GM18907 (cell line): ENCODE data around the gene MLLT1.
A peak's percentile ranks its signal among the peaks of the same experiment; 100 is the strongest.
"Not testable (repeated sequence)": the region's sequence is repeated elsewhere in the genome, so short reads cannot be mapped to it uniquely, and the experiment has no call there.

Experiments
- ATAC-seq: cut with Tn5 transposase; IDR thresholded peaks from one replicate; pipeline ENCODE4 v1.9.1; 2021; ENCODE audit warnings: mild to moderate bottlenecking, moderate library complexity; ENCODE audit not compliant: unreplicated experiment

MLLT1 gene, protein sequence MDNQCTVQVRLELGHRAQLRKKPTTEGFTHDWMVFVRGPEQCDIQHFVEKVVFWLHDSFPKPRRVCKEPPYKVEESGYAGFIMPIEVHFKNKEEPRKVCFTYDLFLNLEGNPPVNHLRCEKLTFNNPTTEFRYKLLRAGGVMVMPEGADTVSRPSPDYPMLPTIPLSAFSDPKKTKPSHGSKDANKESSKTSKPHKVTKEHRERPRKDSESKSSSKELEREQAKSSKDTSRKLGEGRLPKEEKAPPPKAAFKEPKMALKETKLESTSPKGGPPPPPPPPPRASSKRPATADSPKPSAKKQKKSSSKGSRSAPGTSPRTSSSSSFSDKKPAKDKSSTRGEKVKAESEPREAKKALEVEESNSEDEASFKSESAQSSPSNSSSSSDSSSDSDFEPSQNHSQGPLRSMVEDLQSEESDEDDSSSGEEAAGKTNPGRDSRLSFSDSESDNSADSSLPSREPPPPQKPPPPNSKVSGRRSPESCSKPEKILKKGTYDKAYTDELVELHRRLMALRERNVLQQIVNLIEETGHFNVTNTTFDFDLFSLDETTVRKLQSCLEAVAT

DNA sequence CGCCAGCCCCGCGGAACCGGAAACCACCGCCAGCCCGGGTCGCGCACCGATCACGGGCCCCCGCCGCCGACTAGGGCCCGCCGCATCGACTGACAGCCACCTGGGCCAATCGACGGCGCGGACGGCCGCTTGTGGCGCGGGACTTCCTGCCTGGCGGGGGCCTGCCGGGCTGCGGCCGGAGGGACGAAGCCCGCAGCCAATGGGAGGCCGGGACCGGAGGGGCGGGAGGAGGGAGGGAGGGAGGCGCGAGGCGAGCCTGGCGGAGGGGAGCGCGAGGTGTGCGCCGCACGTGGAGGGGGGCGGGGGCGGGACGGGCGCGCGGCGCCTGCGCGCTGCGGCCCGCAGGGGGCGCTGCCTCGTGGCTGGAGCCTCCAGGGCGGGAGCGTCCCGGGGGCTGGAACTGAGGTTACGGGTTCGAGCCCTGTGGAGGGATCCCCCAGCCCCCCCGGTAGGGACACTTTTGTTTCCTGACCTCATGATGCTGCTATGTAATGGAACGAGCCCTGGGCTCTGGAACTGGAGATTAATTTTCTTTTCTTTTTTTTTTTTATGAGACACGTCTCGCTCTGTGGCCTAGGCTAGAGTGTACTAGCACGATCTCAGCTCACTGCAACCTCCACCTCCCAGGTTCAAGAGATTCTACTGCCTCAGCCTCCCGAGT is at the start of gene MLLT1:
TSS of gene MLLT1 (minus strand) at position 45 of the 661 bp plus-strand sequence. CDS start 191 bp downstream, outside the sequence.
- peak; percentile 88 for ATAC-seq

DNA sequence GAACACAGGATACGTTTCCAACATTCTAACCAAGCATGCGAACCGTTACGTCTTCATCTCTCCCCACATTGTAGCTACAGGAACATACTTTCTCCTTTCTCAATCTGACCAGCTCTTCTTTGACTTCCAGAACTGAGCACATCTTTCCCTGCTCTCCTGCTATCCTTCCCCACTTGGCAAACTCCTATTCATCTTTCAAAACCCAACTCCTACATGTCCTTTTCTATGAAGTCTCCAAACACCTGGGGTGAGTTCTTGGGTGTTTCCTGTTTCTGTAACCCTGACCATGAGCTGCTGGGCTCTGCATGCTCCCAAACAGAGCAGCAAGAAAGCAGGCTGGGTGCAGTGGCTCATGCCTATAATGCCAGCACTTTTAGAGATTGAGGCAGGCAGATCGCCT is 47.0 kb upstream of the MLLT1 start:
- ATAC-seq = no peak

DNA sequence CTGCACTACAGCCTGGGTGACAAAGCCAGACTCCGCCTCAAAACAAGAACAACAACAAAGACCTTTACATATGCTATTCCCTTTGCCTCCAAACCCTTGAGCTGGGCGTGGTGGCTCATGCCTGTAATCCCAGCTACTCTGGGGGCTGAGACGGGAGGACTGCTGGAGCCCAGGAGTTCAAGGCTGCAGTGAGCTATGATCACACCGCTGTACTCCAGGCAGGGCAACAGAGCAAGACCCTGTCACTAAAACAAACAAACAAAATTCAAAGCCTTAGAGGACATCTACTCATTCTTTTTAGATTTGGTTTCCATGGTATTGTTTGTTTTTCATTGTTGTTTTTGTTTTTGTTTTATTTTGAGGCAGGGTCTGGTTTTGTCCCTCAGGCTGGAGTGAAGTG is 45.8 kb upstream of the MLLT1 start:
- ATAC-seq = no peak

DNA sequence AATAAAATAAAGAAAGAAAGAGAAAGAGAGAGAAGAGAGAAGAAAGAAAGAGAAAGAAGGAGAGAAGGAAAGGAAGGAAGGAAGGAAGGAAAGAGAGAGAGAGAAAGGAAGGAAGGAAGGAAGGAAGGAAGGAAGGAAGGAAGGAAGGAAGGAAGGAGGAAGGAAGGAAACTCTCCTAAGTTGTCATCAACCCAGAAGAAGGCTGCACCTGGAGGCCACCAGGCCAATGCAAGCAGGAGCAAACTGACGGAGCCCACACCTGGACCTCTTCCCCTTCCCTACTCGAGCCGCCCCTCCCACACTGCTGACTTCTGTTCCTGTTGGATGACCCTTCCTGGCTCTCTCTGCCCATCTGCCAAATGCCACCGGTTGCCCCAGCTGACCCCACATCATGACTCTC is 45.0 kb upstream of the MLLT1 start:
- ATAC-seq = no peak

DNA sequence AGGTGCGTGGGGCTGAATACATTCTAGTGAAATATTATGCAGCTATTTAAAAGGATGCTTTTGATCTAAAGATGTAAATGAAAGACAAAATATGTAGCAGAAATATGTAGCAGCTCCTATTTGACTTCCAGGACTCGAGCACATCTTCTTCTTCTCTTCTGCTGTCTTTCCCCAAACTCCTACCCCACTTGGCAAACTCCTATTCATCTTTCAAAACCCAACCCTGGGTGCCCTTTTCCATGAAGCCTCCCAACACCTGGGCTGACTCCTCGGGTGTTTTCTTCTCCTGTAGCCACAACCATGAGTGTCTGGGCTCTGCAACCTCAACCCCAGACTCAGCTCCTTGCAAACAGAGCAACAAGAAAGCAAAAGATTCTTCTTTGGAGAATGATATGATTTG is 42.5 kb upstream of the MLLT1 start:
- ATAC-seq = no peak

DNA sequence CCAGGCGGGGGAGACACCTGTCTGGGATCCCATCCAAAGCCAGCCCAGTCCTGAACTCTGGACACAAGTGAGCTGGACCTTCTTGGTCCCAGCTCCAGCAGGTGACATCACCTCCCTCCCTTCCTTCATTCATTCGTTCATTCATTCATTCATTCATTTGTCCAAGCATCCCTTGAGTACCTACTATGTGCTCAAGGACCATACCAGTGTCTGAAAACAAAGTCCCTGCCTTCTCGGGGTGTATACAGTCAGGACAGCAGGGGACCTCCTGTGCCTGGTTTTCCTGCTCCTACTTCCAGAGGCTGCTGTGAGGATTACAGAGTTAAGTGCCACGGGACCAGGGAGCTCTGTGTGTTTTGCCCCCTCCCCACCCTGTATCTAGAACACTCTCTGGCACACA is 39.6 kb upstream of the MLLT1 start:
- ATAC-seq = no peak

DNA sequence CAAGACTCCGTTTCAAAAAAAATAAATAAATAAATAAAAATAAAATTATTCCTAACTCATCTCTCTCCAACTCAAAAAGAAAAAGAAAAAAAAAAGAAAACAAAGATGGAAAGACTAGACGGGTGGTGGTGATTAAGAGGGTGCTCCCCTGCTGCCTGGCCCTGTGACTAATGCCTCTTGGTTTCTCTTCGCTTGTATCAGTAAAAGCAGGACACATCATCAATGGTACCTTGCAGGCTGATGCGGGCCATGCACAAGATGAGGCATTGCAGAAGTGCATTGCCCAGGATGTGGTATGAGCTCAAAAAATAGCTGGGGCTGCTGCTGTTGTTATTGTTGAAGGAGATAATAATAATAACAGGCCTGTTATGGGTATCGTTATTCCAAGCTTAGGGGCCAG is 39.0 kb upstream of the MLLT1 start:
- ATAC-seq = no peak

DNA sequence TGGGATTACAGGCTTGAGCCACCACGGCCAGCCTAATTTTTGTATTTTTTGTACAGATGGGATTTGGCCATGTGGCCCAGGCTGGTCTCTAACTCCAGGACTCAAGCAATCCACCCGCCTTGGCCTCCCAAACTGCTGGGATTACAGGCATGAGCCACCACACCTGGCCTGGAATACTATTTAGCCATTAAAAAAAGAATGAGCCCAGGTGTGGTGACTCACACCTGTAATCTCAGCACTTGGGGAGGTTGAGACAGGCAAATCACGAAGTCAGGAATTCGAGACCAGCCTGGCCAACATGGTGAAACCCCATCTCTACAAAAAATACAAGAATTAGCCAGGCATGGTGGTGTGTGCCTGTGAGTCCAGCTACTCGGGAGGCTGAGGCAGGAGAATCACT is 35.9 kb upstream of the MLLT1 start:
- ATAC-seq = not testable (repeated sequence)

DNA sequence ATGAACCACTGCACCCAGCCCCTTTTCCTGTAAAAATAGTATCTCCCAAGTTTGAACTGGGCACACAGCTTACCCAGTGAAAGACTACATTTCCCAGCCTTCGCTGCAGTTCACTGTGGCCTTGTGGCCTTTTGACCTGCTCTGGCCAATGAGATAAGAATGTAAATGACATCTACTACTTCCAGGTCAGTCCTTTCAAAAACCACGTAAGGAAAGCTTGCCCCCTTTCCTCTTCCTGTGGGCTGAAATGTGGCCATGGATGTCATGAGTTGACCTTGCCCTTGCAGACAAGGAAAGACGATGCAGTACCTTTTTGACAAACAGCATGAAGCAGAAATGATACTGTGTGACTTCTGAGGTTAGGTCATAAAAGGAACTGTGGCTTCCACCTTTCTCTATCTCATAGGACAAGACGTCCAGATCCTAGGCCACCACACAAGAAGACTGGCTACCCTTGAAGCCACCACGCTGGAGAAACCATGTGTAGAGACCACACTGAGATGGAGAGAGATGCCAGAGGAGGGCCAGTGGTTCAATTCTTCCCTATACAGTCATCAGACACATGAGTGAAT is 33.7 kb upstream of the MLLT1 start:
- no peak for ATAC-seq

DNA sequence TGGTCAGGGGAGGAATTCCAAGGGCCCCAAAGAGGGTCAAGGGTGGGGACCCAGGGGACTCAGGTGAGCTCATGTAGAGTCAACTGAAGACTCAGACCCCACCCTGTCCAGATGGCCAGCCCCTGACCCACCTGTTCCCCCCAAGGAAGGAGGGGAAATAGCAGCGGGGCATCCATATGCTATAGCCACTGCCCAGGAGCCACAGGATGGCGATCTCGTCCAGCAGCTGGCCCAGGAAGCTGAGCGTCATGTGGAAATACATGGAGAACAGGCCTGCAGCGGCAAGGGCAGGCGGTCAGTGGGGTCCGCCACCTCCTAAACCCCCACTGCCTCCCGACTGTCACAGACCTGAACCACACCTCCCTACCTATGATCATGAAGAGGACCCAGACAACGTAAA is 32.2 kb upstream of the MLLT1 start:
- no peak for ATAC-seq

DNA sequence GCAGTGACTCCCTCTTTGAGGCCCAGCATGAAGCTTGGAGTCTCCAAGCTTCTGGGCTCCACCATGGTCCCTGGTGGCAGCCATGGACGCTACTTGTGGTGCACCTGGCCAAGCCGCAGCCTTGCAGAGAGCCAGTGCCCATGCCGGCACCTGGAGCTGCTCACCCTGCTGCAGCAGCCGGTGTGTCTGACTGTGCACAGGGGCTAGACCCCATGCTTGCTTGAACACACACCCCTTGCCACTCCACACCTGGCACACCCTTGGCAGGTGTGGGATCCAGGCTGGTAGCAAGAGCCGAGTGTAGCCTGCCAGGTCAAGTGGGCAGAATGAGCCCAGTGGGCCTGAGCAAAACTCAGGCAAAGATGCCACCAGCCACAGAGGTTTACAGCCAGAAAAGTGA is 18.6 kb upstream of the MLLT1 start:
- ATAC-seq = no peak

DNA sequence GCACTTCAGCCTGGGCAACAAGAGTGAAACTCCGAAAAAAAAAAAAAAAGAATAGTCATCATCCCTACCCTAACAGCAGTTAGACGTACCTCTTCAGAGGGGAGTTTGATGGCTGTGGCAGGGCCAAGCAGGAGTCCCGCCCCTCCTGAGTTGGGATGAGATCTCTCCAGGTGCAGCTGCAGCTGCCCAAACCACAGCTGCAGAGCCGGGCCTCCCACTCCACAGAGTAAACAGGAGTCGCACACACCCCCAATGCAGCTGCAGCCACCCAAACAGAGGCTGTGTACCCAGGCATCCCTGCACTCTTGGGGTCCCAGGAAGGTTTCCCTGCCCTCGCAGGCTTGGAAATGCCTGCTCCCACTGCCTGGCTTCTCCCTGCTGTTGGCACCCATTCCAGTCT is 17.4 kb upstream of the MLLT1 start:
- ATAC-seq = no peak

DNA sequence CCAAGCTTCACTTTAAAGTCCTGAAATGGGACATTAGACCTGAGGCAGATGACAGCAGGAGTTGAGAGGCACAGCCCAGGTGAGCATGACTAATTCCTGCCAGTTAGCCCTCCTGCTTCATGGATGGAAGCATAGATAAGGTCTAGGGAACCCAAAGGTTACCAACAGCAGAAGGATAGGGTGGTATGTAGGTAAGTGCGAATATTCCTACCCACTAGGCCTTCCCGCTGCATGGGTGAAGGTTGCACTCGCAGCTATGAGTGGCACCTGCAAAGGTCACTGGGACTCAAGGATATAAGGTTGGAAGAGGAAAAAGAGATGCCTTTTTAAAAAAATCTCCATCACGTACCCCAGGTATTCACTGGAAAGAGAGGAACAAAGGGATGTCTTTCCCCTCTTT is 12.2 kb upstream of the MLLT1 start:
- ATAC-seq = no peak

DNA sequence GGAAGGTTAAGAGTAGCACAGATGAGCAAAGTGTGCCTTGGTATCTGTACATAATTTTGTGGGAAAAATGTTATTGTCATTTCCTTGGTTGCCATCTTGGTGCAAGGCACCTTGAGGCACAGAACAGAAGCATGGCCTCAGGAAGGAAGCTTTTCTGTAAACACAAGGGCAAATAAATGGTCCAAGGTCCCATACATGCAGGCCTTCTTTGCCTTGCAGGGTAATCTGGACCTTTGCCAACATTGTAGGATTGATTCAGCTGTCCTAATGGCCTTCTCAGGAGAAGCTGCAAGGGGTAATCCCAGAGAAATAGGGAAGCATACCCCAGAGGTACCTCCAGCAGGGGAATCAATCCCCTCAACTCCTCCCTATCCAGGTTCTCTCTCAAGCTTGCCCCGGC is 9.0 kb upstream of the MLLT1 start:
- ATAC-seq = no peak

DNA sequence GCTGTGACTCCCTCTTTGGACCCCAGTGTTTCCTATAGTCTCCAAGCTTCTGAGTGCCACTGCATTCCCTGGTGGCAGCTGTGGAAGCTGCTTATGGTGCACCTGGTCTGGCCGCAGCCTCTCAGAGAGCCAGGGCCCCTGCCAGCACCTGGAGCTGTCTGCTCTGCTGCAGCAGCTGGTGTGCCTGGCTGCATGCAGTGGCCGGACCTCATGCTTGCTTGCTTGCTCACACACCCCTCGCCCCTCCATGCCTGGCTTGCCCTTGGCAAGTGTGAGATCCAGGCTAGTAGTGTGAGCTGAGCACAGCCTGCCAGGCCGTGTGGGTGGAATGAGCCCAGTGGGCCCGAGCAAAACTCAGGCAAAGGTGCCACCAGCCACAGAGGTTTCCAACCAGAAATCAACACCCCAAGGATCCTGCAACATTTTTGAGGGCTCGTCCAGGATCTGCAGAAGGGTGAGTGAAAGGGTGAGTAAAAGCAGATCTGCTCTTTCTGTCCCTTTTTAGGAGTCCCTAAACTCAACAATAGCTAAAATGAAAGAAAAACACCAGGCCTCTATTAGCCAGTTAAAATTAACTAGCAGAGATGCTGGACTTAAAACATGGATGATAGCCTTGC is 7.6 kb upstream of the MLLT1 start:
- ATAC-seq = no peak

DNA sequence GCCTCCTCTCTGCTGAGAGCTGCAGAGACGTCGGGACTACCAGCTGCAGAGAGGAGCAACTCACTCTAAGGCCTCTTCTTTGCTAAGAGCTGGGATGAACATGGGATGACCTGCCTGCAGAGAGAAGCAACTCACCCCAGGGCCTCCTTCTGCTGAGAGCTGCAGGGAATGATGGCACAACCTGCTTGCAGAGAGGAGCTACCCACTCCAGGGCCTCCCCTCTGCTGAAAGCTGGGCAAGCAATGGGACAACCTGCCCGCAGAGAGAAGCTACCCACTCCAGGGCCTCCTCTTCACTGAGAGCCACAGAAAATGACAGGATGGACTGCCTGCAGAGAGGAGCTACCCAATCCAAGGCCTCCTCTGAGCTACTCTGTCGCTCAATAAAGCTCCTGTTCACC is 6.9 kb upstream of the MLLT1 start:
- no peak for ATAC-seq

DNA sequence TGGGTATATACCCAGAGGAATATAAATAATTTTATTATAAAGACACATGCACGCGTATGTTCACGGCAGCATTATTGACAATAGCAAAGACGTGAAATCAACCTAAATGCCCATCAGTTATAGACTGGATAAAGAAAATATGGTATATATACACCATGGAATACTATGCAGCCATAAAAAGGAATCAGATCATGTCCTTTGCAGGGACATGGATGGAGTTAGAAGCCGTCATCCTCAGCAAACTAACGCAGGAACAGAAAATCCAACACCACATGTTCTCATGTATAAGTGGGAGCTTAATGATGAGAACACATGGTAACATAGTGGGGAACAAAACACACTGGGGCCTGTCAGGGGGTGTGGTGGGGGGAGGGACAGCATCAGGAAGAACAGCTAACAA is 2.6 kb upstream of the MLLT1 start:
- not testable (repeated sequence) for ATAC-seq

DNA sequence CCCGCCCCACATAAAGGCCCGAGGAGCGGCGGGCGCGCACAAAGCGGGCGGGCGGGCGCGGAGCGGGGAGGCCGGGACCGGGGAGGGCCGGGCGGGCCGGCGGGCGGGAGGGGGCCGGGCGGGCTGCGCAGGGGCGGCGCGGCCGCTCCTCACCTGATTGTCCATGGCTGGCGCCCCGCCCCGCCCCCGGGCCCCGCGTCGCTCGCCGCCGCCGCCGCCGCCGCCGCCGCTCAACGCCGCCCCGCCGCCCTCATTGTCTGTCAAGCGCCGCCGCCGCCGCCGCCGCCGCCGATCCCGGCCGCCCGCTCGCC is 200 bp downstream of the MLLT1 start:
- ATAC-seq = peak; percentile 33

DNA sequence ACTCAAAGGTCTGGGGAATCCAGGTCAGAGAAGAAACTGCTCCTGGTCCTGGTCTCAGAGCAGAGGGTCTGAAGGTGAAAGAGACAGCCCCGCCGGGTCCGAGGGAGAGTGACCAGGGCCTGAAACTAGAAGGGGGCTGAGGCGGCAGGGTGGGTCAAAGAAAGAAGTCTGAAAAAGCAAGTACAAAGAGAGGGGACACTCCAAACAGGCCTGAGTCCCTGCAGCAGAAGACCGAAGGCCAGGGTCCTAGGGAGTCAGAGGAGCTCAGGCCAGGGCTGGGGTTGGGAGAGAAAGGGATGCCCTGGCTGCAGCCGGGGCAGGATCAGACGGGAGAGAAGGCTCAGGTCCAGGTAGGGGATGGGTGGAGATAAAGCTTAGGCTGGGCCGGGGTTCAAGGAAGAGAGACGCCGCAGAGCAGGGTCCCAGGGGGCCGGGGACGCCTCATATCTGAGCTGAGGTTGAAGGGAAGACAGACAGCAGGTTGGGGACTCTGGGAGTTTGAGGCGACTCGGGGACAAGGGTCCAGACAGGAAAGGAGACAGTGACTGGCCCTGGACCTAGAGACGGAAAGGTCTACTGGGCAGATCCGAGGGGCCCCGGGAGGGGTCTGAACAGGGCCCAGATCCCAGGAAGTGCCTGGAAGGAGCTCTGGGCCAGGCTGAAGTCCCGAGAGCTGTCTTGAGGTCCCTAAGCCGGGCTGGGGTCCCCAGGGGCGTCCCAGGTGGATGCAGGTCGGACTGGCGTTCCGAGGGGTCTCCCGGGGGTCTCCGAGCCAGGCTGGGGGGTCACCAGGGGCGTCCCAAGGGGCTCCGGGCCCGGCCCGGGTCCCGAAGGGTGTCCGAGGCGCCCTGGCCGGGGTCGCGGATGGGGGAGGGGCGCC is 795 bp downstream of the MLLT1 start:
- no peak for ATAC-seq

DNA sequence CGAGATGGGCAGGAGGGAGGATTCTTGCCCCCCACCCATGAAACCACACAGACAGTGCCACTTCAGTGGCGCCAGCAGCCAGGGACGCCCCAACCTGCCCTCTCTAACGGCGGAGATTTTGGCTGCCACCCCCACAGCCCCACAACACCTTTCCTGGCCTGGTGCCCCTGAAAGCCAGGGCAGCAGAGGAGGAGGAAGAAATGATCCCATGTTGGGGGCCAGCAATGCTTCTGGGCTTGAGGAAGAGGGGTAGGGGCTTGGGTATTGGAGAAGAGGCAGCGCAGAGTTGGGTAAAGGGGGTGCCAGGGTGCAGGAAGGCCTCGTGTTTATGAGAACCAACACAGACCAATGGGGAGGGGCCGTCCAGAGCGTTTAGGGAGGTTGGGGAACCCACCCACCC is 1.7 kb downstream of the MLLT1 start:
- no peak for ATAC-seq

DNA sequence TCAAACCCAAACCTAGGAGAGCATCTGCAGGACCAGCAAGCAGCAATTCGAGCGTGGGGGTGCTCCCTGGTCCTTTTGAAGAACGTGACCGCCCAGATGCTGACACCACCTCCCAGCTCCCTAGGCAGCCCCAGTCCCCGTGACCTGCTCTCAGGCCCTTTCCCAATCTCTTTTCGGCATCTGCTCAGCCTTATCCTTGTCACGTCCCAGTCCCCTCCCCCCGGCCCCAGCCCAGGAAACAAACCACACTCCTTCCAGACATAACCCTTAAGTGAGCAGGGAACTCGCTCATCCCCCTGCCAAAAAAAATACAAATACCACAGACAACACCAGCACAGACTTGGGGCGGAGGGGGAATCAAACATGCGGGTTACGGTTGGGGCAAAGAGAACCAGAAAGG is 3.3 kb downstream of the MLLT1 start:
- ATAC-seq = no peak
